Calu3 (cell line): ENCODE measurements around the gene TBC1D14. TPM values are rescaled to one million over a fixed set of nuclear protein-coding genes. Genes with fewer than 3 reads are reported as not detected.
A peak's percentile ranks its signal among the peaks of the same experiment; 100 is the strongest.

ENCODE experiments used
- BruUV-seq: library from RNA; stranded (reverse); fragments of 400-500 nt; replicated peaks from 2 replicates; lab custom pipeline; 2021; lab: Mats Ljungman, UMichigan
- CTCF ChIA-PET: fragments of 300-600 bp; sonication (Branson Sonifier 250); formaldehyde crosslinking; loops from one replicate; lab custom pipeline; 2022; ENCODE audit warnings: antibody characterized with exemption; lab: Charles Lee
- DNase-seq: peaks from one replicate; pipeline ENCODE4 v3.0.0; 2022
- H3K27ac Mint-ChIP-seq: one replicate; pipeline ENCODE4 v1.8.0; 2022; ENCODE audit warnings: mixed read lengths; ENCODE audit not compliant: unreplicated experiment
- H3K27me3 Mint-ChIP-seq: one replicate; pipeline ENCODE4 v1.8.0; 2022; ENCODE audit warnings: mixed read lengths; ENCODE audit not compliant: unreplicated experiment
- H3K36me3 Mint-ChIP-seq: one replicate; pipeline ENCODE4 v1.8.0; 2022; ENCODE audit warnings: mild to moderate bottlenecking, moderate library complexity, mixed read lengths; ENCODE audit not compliant: insufficient read depth, unreplicated experiment
- H3K4me1 Mint-ChIP-seq: one replicate; pipeline ENCODE4 v1.8.0; 2022; ENCODE audit warnings: mild to moderate bottlenecking, low read depth, mixed read lengths; ENCODE audit not compliant: unreplicated experiment
- H3K4me3 Mint-ChIP-seq: one replicate; pipeline ENCODE4 v1.8.0; 2022; ENCODE audit warnings: mild to moderate bottlenecking, low read depth, moderate library complexity, mixed read lengths; ENCODE audit not compliant: unreplicated experiment
- H3K9me3 Mint-ChIP-seq: one replicate; pipeline ENCODE4 v1.8.0; 2022; ENCODE audit warnings: low read depth, mixed read lengths; ENCODE audit not compliant: unreplicated experiment
- CTCF ChIP-seq: fragments of 200-600 bp; IDR thresholded peaks from one replicate; pipeline ENCODE4 v1.8.0; 2022; ENCODE audit warnings: antibody characterized with exemption; ENCODE audit not compliant: unreplicated experiment
- intact Hi-C: fragments of 100-400 bp; cut with micrococcal nuclease; formaldehyde crosslinking; loops from one replicate; pipeline ENCODE4 v1.10.0; 2022; ENCODE audit not compliant: unreplicated experiment
- total RNA-seq: library from RNA; stranded (reverse); gene quantifications from 2 replicates; pipeline ENCODE4 v1.2.3, GENCODE V29; 2022

TBC1D14 gene
- total RNA-seq, 1 experiment from 2014 or later: 26.4 TPM

- intact Hi-C loops: no loop called here
- Mint-ChIP-seq H3K4me3 (no peak overlapping the region), H3K9me3 (no peaks in the 10 kb centered on the region), H3K36me3 (peaks cover 24% of the 10 kb centered on the region), H3K27me3 (no peaks in the 10 kb centered on the region), H3K4me1 (no peaks in the 10 kb centered on the region), H3K27ac (no peak overlapping the region)
- no peak for DNase-seq
- TF ChIP-seq CTCF: no peak
- CTCF ChIA-PET: no interaction called here
- no TSS peak for BruUV-seq
These were observed 152.2 kb downstream of the TBC1D14 start for GRCh38 chr4:7061815-7062214.

GRCh38 chr4:7062816-7063215 lies 153.2 kb downstream of the TBC1D14 start:
- TF ChIP-seq CTCF: no peak
- Mint-ChIP-seq H3K9me3 (no peaks in the 10 kb centered on the region), H3K4me1 (no peaks in the 10 kb centered on the region), H3K4me3 (no peak overlapping the region), H3K27me3 (no peaks in the 10 kb centered on the region), H3K36me3 (peaks cover 34% of the 10 kb centered on the region), H3K27ac (no peak overlapping the region)
- no peak for DNase-seq
- intact Hi-C loops: no loop called here
- no TSS peak for BruUV-seq
- CTCF ChIA-PET: no interaction called here

GRCh38 chr4:7063362-7063761 lies 153.7 kb downstream of the TBC1D14 start:
- no peak for TF ChIP-seq CTCF
- no peak overlapping the region for H3K4me3 Mint-ChIP-seq
- intact Hi-C loops: no loop called here
- no peaks in the 10 kb centered on the region for H3K27me3 Mint-ChIP-seq
- CTCF ChIA-PET: no interaction called here
- H3K9me3 Mint-ChIP-seq: no peaks in the 10 kb centered on the region
- DNase-seq: no peak
- peaks cover 39% of the 10 kb centered on the region for H3K36me3 Mint-ChIP-seq
- BruUV-seq: no TSS peak
- H3K4me1 Mint-ChIP-seq: no peaks in the 10 kb centered on the region
- H3K27ac Mint-ChIP-seq: no peak overlapping the region

GRCh38 chr4:7066006-7066405 lies 156.4 kb downstream of the TBC1D14 start:
- intact Hi-C loops: no loop called here
- DNase-seq: no peak
- Mint-ChIP-seq H3K27me3 (peaks cover 7% of the 10 kb centered on the region), H3K36me3 (peaks cover 35% of the 10 kb centered on the region), H3K4me3 (peak overlapping the region; percentile 83), H3K4me1 (peaks cover 5% of the 10 kb centered on the region), H3K9me3 (no peaks in the 10 kb centered on the region), H3K27ac (no peak overlapping the region)
- CTCF ChIA-PET: no interaction called here
- BruUV-seq: no TSS peak
- TF ChIP-seq CTCF: no peak
